ENCODE measurements around the gene SMOC2. TPM values are rescaled to one million over a fixed set of nuclear protein-coding genes. Genes with fewer than 3 reads are reported as not detected.

SMOC2 gene
- polyA plus RNA-seq, 3 donors = not detected

DNA sequence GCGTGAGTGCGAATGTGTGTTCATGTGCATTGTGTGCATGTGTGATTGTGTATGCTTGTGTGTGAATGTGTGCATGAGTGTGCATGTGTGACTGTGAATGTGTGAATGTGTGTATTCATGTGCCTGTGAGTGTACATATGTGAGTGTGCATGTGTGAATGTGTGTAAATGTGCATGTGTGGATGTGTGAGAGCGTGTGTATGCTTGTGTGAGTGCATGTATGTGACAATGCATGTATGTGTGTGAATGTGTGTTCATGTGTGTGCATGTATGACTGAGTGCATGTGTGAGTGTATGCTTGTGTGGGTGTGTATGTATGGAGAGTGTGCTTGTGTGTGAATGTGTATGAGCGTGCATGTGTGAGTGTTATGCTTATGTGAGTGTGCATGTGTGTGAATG, 77.4 kb downstream of the SMOC2 start:
- 77% methylated on average over 4 of the region's 4 CpGs for WGBS (ENCODE audit: insufficient coverage)
- Histone ChIP-seq H3K79me2 (ENCODE audit: insufficient read depth, low read length) (no peaks in the 10 kb centered on the region), H4K20me1 (ENCODE audit: insufficient read depth, low read length) (no peaks in the 10 kb centered on the region), H3K4me3 (replicated peaks in 1 of 3; ENCODE audit: low read depth in 2 of 3, low read length in 3 of 3) (no peak overlapping the region), H2AFZ (ENCODE audit: insufficient read depth, low read depth, low read length, poor library complexity, severe bottlenecking) (no peak overlapping the region), H3K4me2 (replicated peaks; ENCODE audit: extremely low read depth, low read length, poor library complexity, severe bottlenecking) (no peak overlapping the region), H3K27me3 (ENCODE audit: control insufficient read depth in 2 of 2, insufficient read depth in 2 of 2, low read length in 2 of 2) (no peaks in the 10 kb centered on the region), H3K9me3 (replicated peaks in 1 of 2; ENCODE audit: control insufficient read depth in 1 of 2, insufficient read depth in 1 of 2, low read length in 2 of 2) (peaks cover 17 to 33% of the 10 kb centered on the region in 2 donors), H3K27ac (ENCODE audit: low read depth in 1 of 2, low read length in 2 of 2) (no peak overlapping the region), H3K4me1 (ENCODE audit: control insufficient read depth in 1 of 2, insufficient read depth in 2 of 2, low read length in 2 of 2) (no peaks in the 10 kb centered on the region), H3K9ac (ENCODE audit: insufficient read depth, low read length, poor library complexity, severe bottlenecking) (no peak overlapping the region), H3K36me3 (replicated peaks in 1 of 2; ENCODE audit: control insufficient read depth in 1 of 2, insufficient read depth in 2 of 2, low read length in 2 of 2) (no peaks in the 10 kb centered on the region)
- H3K27me3 Mint-ChIP-seq (ENCODE audit: low read depth in 3 of 3) = peaks cover 0 to 7% (median 2%) of the 10 kb centered on the region in 3 donors
- TF ChIP-seq, protein P1, sequence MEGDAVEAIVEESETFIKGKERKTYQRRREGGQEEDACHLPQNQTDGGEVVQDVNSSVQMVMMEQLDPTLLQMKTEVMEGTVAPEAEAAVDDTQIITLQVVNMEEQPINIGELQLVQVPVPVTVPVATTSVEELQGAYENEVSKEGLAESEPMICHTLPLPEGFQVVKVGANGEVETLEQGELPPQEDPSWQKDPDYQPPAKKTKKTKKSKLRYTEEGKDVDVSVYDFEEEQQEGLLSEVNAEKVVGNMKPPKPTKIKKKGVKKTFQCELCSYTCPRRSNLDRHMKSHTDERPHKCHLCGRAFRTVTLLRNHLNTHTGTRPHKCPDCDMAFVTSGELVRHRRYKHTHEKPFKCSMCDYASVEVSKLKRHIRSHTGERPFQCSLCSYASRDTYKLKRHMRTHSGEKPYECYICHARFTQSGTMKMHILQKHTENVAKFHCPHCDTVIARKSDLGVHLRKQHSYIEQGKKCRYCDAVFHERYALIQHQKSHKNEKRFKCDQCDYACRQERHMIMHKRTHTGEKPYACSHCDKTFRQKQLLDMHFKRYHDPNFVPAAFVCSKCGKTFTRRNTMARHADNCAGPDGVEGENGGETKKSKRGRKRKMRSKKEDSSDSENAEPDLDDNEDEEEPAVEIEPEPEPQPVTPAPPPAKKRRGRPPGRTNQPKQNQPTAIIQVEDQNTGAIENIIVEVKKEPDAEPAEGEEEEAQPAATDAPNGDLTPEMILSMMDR (IDR thresholded peaks at IDR 0.05) = no peak
- peaks cover 0 to 14% (median 5%) of the 10 kb centered on the region in 7 donors for H3K9me3 Mint-ChIP-seq
- intact Hi-C loops (cut with micrococcal nuclease) = no loop called here
- no peak for DNase-seq
- no peak overlapping the region for H3K27ac Mint-ChIP-seq
- H3K4me1 Mint-ChIP-seq = no peaks in the 10 kb centered on the region
- no peak overlapping the region for H3K4me3 Mint-ChIP-seq
- H3K36me3 Mint-ChIP-seq = no peaks in the 10 kb centered on the region

DNA sequence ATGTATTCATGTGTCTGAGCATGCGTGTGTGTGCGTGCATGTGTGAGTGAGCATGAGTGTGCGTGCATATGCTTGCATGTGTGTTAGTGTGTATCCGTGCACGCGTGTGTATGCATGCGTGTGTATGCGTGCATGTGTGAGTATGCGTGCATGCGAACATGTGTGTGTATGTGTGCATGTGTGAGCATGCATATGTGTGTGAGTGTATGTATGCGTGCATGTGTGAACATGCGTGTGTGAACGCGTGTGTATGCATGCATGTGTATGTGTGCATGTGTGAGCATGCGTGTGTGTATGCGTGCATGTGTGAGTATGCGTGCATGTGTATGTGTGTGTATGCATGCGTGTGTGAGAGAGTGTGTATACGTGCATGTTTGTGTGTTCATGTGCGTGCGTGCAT, 77.9 kb downstream of the SMOC2 start:
- intact Hi-C loops (cut with micrococcal nuclease) = no loop called here
- Mint-ChIP-seq H3K27ac (no peak overlapping the region), H3K27me3 (ENCODE audit: low read depth in 3 of 3) (peaks cover 0 to 3% (median 2%) of the 10 kb centered on the region in 3 donors), H3K9me3 (peaks cover 0 to 14% (median 5%) of the 10 kb centered on the region in 7 donors), H3K4me3 (no peak overlapping the region), H3K4me1 (no peaks in the 10 kb centered on the region), H3K36me3 (no peaks in the 10 kb centered on the region)
- H3K36me3 ChIP-seq (replicated peaks in 1 of 2; ENCODE audit: control insufficient read depth in 1 of 2, insufficient read depth in 2 of 2, low read length in 2 of 2) = no peaks in the 10 kb centered on the region
- no peak overlapping the region for H3K27ac ChIP-seq (ENCODE audit: low read depth in 1 of 2, low read length in 2 of 2)
- no peaks in the 10 kb centered on the region for H3K79me2 ChIP-seq (ENCODE audit: insufficient read depth, low read length)
- DNase-seq = no peak
- TF ChIP-seq, protein P1 (IDR thresholded peaks at IDR 0.05) = no peak
- H3K27me3 ChIP-seq (ENCODE audit: control insufficient read depth in 2 of 2, insufficient read depth in 2 of 2, low read length in 2 of 2) = no peaks in the 10 kb centered on the region
- no peaks in the 10 kb centered on the region for H3K4me1 ChIP-seq (ENCODE audit: control insufficient read depth in 1 of 2, insufficient read depth in 2 of 2, low read length in 2 of 2)
- no peak overlapping the region for H2AFZ ChIP-seq (ENCODE audit: insufficient read depth, low read depth, low read length, poor library complexity, severe bottlenecking)
- no peak overlapping the region for H3K4me3 ChIP-seq (replicated peaks in 1 of 3; ENCODE audit: low read depth in 2 of 3, low read length in 3 of 3)
- no peak overlapping the region for H3K4me2 ChIP-seq (replicated peaks; ENCODE audit: extremely low read depth, low read length, poor library complexity, severe bottlenecking)
- H3K9ac ChIP-seq (ENCODE audit: insufficient read depth, low read length, poor library complexity, severe bottlenecking) = no peak overlapping the region
- WGBS (ENCODE audit: insufficient coverage) = 97% methylated on average over 18 of the region's 21 CpGs
- no peaks in the 10 kb centered on the region for H4K20me1 ChIP-seq (ENCODE audit: insufficient read depth, low read length)
- H3K9me3 ChIP-seq (replicated peaks in 1 of 2; ENCODE audit: control insufficient read depth in 1 of 2, insufficient read depth in 1 of 2, low read length in 2 of 2) = peaks cover 17 to 33% of the 10 kb centered on the region in 2 donors

Data from CD14-positive monocyte (primary cell).